LNCAP (cell line): ENCODE results near the gene SLC6A17.

Source experiments
- TF ChIP-seq, protein P1 (sequence below): fragments of 450-650 bp; IDR thresholded peaks from 2 replicates; pipeline ENCODE4 v1.5.1; 2017; ENCODE audit warnings: mild to moderate bottlenecking

The SLC6A17 gene

DNA sequence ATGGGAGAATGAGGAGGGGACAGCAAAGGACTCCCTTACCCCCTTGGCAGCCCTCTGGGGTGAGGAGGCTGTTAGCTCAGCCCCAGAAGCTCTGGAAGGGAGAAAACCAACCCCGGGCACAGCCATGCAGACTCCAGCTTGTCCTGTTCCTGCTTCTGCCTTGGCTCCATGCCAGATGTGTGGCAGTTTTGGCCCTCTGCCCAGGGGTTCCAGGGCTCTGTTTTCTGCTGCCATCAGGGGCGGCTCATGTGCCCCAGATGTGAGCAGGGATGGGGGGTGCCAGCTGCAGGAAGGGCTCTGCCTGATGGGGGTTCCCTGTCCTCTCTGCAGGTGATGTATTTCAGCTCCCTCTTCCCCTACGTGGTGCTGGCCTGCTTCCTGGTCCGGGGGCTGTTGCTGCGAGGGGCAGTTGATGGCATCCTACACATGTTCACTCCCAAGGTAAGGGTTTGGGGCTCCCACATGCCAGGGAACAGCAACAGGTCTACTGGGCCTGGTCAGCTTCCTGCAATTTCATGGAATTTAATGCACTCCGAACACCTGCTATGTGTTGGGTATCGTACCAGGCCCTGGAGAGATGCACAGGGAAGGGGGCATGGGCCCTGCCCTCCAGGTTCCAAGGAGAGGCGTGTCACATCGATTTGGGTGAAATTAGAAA is 26.1 kb downstream of the SLC6A17 start:
- TF ChIP-seq, protein P1, sequence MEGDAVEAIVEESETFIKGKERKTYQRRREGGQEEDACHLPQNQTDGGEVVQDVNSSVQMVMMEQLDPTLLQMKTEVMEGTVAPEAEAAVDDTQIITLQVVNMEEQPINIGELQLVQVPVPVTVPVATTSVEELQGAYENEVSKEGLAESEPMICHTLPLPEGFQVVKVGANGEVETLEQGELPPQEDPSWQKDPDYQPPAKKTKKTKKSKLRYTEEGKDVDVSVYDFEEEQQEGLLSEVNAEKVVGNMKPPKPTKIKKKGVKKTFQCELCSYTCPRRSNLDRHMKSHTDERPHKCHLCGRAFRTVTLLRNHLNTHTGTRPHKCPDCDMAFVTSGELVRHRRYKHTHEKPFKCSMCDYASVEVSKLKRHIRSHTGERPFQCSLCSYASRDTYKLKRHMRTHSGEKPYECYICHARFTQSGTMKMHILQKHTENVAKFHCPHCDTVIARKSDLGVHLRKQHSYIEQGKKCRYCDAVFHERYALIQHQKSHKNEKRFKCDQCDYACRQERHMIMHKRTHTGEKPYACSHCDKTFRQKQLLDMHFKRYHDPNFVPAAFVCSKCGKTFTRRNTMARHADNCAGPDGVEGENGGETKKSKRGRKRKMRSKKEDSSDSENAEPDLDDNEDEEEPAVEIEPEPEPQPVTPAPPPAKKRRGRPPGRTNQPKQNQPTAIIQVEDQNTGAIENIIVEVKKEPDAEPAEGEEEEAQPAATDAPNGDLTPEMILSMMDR: no peak

DNA sequence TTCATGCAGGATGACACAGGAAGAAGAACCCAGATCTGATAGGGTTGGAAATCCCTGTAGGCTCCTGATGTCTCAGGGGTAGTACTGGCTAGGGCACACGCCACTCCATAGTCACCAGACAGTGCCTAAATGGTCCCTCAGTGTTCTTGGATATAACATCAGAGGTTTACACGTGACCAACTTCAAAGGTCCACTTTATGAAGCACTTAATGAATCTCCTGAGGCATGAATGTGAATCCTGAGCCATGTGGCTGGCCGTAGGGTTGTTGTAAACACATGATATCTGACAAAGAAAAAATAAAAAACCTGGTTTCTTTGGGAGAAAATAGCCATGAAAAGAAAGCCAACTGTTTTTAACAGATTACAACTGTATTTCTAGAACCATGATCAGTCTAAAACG is 27.5 kb downstream of the SLC6A17 start:
- TF ChIP-seq, protein P1: no peak

DNA sequence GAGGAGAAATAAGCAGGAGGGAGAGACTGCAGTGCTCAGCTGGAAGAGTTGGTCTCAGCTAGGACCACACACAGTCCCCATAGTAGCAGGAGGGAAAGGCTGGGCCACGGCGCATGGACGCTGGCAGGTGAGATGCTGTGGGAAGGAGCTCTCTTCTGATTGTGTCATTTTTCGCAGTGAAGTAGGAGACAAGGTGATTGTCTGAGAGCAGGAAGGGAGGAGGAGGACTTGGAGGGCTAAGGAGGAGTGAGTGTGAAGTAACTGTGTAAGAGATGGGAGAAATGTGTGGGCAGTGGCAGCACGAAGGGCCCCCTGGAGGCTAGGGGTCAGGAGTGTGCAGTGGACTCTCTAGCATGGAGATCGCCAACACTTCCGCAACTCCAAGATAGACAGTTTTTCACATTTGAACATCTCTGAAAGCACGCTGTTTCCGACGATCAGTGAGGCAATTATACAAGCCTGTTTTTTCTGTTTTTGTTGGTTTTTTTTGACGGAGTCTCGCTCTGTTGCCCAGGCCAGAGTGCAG is 33.4 kb downstream of the SLC6A17 start:
- TF ChIP-seq, protein P1: no peak

DNA sequence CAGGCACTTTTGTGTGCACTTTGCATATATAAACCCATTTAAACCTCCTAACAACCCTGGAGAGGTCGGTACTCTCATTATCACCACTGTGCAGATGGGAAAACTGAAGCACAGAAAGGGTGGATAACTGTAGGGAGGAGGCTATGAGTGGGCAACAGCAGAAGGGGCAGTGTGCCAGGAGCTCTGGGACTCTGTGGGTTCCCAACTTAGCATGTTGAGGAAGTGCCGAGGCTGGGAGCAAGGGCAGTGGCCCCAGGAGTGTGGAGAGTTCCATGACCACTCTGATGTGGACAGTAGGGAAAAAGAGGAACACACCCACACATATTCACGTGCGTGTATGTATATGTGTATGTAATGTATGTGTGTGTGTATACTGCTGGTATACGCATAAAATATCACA is 34.2 kb downstream of the SLC6A17 start:
- TF ChIP-seq, protein P1: no peak

DNA sequence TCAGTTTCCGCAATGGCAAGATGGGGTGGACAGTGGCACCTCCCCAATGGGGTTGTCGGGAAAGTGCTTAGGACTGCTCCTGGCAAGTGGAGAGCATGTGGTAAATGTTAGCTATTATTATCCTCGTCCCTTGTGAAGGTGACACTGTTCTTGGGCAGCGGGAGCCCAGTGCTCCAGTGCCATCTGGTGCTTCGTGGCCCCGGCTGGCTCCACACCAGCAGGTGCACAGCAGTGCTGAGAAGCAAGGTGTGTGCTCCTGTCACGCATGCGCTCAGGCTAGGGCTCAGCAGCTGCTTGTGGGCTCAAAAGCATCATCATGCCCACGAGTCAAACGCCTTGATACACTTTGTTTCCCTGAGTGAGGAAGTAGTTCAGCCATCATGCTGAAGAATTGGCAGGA is 34.9 kb downstream of the SLC6A17 start:
- TF ChIP-seq, protein P1: no peak

DNA sequence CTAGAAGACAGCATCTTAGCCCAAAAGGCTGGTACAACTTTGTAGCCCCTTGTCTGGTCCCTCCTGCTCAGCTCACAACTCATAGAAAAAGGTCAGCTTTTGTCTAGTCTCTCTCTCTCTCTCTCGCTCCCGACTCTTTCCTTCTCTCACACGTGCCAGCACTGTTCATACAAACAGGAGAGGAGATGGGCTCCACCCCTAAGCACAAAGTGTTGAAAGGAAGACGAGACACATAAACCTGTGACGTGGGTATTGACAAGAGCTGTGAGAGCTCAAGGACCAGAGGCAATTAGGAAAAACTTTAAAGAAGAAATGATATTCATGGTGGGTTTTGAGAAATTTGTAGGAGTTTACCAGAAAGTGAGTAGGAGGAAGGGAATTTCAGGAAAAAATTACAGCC is 36.3 kb downstream of the SLC6A17 start:
- TF ChIP-seq, protein P1: no peak

DNA sequence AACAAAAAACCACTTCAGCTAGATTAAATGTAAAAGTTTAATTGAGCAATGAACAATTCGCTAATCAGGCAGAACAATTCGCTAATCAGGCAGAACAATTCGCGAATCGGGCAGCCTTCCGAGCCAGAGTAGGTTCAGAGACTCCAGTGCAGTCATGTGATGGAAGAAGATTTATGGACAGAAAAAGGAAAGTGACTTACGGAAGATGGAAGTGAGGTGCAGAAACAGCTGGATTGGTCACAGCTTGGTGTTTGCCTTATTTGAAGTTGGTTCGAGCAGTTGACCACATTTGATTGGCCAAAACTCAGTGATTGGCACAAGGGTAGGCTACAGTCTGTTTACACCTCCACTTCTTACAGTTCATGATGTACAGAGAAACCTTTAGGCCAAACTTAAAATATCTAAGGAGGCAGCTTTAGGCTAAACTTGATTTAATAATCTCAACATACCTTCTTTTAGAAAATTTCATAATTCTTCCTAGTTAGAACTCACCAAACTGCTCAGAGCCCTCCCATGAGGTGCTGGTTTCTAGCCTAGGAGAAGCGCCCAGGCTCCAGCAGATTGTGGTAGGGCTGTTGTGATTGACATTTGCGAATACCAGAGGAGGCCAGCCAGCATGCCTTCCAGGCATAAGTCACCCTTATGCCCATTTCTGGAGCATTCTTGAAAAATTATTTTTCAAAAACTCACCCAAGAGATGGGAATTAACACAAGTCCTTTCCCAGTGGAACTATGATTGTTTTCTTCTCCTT is 37.0 kb downstream of the SLC6A17 start:
- TF ChIP-seq, protein P1: no peak
